Thoracic aorta (tissue), 2 donors: ENCODE measurements around the gene KRT28. TPM values are rescaled to one million over a fixed set of nuclear protein-coding genes. Genes with fewer than 3 reads are reported as not detected.

ENCODE experiments used
- ATAC-seq: fragments of 150-250 bp; one replicate; pipeline ENCODE4 v1.8.0; 2017; ENCODE audit warnings: low read depth; ENCODE audit not compliant: insufficient number of reproducible peaks, low FRiP score
- DNase-seq: peaks from one replicate; pipeline ENCODE4 v3.0.0-alpha.2; 2020; ENCODE audit warnings: low spot score
- H3K27ac ChIP-seq, 2 donors: fragments of 200-600 bp; sonication (generic); 1 replicate in 1 of 2; 2 replicates in 1 of 2; pipeline ENCODE4 v1.5.1; 2016; ENCODE audit warnings: mild to moderate bottlenecking in 2 of 2, moderate library complexity in 2 of 2
- H3K27me3 ChIP-seq: fragments of 200-600 bp; sonication (generic); replicated peaks from 2 replicates; pipeline ENCODE4 v1.6.0; 2016; ENCODE audit warnings: mild to moderate bottlenecking; ENCODE audit not compliant: insufficient read depth
- H3K36me3 ChIP-seq: fragments of 200-600 bp; sonication (generic); one replicate; pipeline ENCODE4 v1.5.1; 2016
- H3K4me1 ChIP-seq, 2 donors: fragments of 200-600 bp; sonication (generic); 1 replicate in 1 of 2; 2 replicates in 1 of 2; pipeline versions ENCODE4 v1.5.1 to v1.6.0; 2016; ENCODE audit warnings: low read depth in 2 of 2, mild to moderate bottlenecking in 1 of 2; ENCODE audit not compliant: control insufficient read depth in 1 of 2
- H3K4me3 ChIP-seq: fragments of 200-600 bp; sonication (generic); 2 replicates; pipeline ENCODE4 v1.5.1; 2016; ENCODE audit warnings: mild to moderate bottlenecking
- H3K9me3 ChIP-seq: fragments of 200-600 bp; sonication (generic); 2 replicates; pipeline ENCODE4 v1.5.1; 2016
- CTCF ChIP-seq: fragments of 200-600 bp; sonication (generic); IDR thresholded peaks from one replicate; pipeline ENCODE4 v1.5.1; 2019; ENCODE audit warnings: antibody characterized with exemption
- total RNA-seq, 2 donors: library from RNA; depleted of rRNA; stranded (reverse); fragments of >200 nt; gene quantifications; one replicate each; pipeline versions ENCODE4 v1.1.0 to v1.2.3, GENCODE V29; 2016

Gene KRT28, protein sequence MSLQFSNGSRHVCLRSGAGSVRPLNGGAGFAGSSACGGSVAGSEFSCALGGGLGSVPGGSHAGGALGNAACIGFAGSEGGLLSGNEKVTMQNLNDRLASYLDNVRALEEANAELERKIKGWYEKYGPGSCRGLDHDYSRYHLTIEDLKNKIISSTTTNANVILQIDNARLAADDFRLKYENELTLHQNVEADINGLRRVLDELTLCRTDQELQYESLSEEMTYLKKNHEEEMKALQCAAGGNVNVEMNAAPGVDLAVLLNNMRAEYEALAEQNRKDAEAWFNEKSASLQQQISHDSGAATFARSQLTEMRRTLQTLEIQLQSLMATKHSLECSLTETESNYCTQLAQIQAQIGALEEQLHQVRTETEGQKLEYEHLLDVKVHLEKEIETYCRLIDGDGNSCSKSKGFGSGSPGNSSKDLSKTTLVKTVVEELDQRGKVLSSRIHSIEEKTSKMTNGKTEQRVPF
- total RNA-seq = not detected

GRCh38 chr17:40799859-40800258 is at the start of gene KRT28:
KRT28 (minus strand) TSS chr17:40799959; CDS start chr17:40799893, 66 bp downstream.
- ATAC-seq (no peak), DNase-seq (no peak)
- no peaks in the 10 kb centered on the region for H3K36me3 ChIP-seq
- H3K4me3 ChIP-seq = no peak within 1 kb of the TSS
- no peak within 1 kb of the TSS for H3K27ac ChIP-seq
- TF ChIP-seq CTCF = no peak
- no peaks in the 10 kb centered on the region for H3K9me3 ChIP-seq
- no peaks in the 10 kb centered on the region for H3K27me3 ChIP-seq
- H3K4me1 ChIP-seq = no peaks in the 10 kb centered on the region

GRCh38 chr17:40848583-40849235 is 49.0 kb upstream of the KRT28 start:
- no peak for TF ChIP-seq CTCF
- H3K4me1 ChIP-seq = no peaks in the 10 kb centered on the region
- H3K36me3 ChIP-seq = no peaks in the 10 kb centered on the region
- no peak for ATAC-seq
- no peak overlapping the region for H3K27ac ChIP-seq
- H3K27me3 ChIP-seq = no peaks in the 10 kb centered on the region
- no peaks in the 10 kb centered on the region for H3K9me3 ChIP-seq
- DNase-seq = no peak
- H3K4me3 ChIP-seq = no peak overlapping the region

DNA sequence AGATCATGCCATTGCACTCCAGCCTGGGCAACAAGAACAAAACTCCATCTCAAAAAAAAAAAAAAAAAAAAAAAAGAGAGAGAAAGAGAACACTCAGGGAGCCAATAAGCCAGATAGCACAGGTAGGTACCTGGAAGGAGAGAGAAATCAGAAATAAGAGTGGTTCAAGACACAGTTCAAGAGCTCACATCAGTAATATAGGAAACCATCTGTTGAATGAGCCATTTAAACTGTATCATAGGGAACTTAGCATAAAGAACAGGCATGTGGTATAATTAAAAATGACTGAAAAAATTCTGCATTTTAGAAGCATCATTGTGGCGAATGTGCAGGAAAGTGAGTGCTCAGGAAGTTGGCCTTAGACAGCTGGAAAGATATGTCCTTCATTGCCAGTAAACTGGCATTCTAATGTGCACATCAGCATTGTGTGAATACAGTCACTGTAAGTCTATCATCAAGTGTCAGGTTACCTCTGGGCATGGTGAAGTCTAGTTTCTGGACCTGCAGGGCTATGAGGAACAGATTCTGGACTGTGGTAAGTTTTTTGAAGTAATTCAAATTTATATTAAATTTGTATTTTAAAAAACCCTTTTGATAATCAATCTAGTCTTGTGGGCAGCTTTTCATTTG is 46.9 kb upstream of the KRT28 start:
- ATAC-seq (no peak), DNase-seq (no peak)
- H3K4me1 ChIP-seq = no peaks in the 10 kb centered on the region
- H3K27me3 ChIP-seq = no peaks in the 10 kb centered on the region
- no peaks in the 10 kb centered on the region for H3K36me3 ChIP-seq
- TF ChIP-seq CTCF = no peak
- no peak overlapping the region for H3K27ac ChIP-seq
- H3K4me3 ChIP-seq = no peak overlapping the region
- H3K9me3 ChIP-seq = no peaks in the 10 kb centered on the region

- no peak overlapping the region for H3K4me3 ChIP-seq
- H3K27me3 ChIP-seq = no peaks in the 10 kb centered on the region
- H3K4me1 ChIP-seq = no peaks in the 10 kb centered on the region
- no peaks in the 10 kb centered on the region for H3K9me3 ChIP-seq
- H3K27ac ChIP-seq = no peak overlapping the region
- no peak for ATAC-seq
- H3K36me3 ChIP-seq = no peaks in the 10 kb centered on the region
- no peak for TF ChIP-seq CTCF
- DNase-seq = no peak
Observed at GRCh38 chr17:40844671-40845107, 44.9 kb upstream of the KRT28 start.

GRCh38 chr17:40843242-40843641 is 43.5 kb upstream of the KRT28 start:
- no peak overlapping the region for H3K4me3 ChIP-seq
- no peaks in the 10 kb centered on the region for H3K36me3 ChIP-seq
- ATAC-seq (no peak), DNase-seq (no peak)
- no peaks in the 10 kb centered on the region for H3K4me1 ChIP-seq
- TF ChIP-seq CTCF = no peak
- H3K9me3 ChIP-seq = no peaks in the 10 kb centered on the region
- H3K27ac ChIP-seq = no peak overlapping the region
- no peaks in the 10 kb centered on the region for H3K27me3 ChIP-seq
